Esophagus mucosa (tissue), 1 donor: ENCODE data around the gene WDR83. TPM values are rescaled to one million over a fixed set of nuclear protein-coding genes. Genes with fewer than 3 reads are reported as not detected.
"Not testable (repeated sequence)": the region's sequence is repeated elsewhere in the genome, so short reads cannot be mapped to it uniquely, and the experiment has no call there.

ENCODE experiments used
- ATAC-seq: fragments of 200-7000 bp; cut with Tn5 transposase; one replicate; pipeline ENCODE4 v1.9.1; 2020
- total RNA-seq: library from RNA; stranded (reverse); gene quantifications from one replicate; pipeline ENCODE4 v1.2.4, GENCODE V29; 2023
- donor health status: DM: yes; HTN: yes; CAD: no.

WDR83 gene
- total RNA-seq, result 4.0 TPM

- ATAC-seq, result peak; percentile 70
Observed at GRCh38 chr19:12666265-12667048, at the start of gene WDR83, which contains the start of gene MAN2B1. TSS of gene WDR83 (plus strand) at chr19:12666807. CDS start at chr19:12669791, 2,984 bp downstream. TSS of gene MAN2B1 (minus strand) at chr19:12666742. CDS start at chr19:12666701, 41 bp downstream.

GRCh38 chr19:12617646-12618045 is 49.0 kb upstream of the WDR83 start:
- no peak for ATAC-seq

- not testable (repeated sequence) for ATAC-seq
Observed at GRCh38 chr19:12621253-12622024, 45.2 kb upstream of the WDR83 start.

DNA sequence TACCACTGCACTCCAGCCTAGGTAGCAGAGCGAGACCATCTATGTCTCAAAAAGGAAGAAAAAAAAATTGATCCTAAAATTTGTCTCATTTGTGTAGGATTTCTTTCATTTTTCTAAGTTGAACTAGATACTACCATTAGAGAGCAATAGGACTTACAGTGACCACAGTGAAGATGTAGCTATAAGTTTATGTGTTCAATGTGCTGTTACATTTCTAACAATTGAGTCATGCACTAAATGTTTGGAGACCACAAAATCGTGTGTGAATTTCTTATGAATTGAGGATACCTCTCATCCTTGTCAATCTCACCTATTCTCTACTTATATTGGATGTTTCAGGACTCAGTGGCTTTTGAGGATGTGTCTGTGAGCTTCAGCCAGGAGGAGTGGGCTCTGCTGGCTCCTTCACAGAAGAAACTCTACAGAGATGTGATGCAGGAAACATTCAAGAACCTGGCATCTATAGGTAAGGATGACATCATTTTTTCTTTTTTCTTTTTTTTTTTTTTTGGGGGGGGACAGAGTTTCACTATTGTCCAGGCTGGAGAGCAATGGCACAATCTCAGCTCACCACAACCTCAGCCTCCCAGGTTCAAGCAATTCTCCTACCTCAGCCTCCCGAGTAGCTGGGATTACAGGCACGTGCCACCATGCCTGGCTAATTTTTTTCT is 43.1 kb upstream of the WDR83 start:
- ATAC-seq, result no peak

- ATAC-seq, result no peak
Observed at GRCh38 chr19:12626958-12627357, 39.6 kb upstream of the WDR83 start.

DNA sequence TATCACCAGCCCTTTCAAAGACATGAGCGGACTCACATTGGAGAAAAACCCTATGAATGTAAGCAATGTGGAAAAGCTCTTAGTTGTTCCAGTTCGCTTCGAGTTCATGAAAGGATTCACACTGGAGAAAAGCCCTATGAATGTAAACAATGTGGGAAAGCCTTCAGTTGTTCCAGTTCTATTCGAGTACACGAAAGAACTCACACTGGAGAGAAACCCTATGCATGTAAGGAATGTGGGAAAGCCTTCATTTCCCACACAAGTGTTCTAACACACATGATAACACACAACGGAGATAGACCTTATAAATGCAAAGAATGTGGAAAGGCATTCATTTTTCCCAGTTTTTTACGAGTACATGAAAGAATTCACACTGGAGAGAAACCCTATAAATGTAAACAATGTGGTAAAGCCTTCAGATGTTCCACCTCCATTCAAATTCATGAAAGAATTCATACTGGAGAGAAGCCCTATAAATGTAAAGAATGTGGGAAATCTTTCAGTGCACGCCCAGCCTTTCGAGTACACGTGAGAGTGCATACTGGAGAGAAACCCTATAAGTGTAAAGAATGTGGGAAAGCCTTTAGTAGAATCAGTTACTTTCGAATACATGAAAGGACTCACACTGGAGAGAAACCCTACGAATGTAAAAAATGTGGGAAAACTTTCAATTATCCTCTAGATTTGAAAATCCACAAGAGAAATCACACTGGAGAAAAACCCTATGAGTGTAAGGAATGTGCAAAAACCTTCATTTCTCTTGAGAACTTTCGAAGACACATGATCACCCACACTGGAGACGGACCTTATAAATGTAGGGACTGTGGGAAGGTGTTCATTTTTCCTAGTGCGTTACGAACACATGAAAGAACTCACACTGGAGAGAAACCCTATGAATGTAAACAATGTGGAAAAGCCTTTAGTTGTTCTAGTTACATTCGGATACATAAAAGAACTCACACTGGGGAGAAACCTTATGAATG is 38.3 kb upstream of the WDR83 start:
- ATAC-seq, result no peak

DNA sequence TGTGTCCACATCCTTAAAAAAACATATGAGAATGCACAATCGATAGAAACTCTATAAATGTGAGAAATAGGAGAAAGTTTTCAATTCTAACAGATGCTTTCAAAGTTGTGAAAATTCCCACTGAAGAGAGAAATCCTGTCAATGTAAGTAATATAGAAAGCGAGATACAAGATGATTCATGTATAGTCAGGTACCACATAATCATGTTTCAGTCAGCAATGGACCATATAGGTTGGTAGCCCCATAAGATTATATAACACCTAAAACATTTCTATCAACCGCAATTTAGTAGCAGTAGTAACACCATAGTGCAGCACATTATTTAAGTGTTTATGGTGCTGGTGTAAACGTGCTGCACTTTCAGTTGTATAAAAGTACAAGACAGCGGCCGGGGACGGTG is 37.4 kb upstream of the WDR83 start:
- no peak for ATAC-seq

DNA sequence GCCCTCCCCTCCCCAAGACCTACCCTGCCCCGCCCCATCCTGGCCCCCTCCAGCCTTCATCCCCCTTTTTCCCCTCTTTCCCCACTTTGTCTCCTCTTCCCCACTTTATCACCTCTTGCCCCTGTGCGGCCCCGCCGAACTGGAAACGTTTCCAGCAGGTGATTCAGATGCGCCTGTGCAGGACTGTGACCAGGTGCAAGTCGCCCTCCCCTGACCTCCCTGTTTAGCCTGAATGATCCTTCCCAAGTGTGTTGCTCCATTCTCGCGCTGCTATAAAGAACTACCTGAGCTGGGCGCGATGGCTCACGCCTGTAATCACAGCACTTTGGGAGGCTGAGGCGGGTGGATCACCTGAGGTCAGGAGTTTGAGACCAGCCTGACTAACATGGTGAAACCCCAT is 30.0 kb upstream of the WDR83 start:
- no peak for ATAC-seq

DNA sequence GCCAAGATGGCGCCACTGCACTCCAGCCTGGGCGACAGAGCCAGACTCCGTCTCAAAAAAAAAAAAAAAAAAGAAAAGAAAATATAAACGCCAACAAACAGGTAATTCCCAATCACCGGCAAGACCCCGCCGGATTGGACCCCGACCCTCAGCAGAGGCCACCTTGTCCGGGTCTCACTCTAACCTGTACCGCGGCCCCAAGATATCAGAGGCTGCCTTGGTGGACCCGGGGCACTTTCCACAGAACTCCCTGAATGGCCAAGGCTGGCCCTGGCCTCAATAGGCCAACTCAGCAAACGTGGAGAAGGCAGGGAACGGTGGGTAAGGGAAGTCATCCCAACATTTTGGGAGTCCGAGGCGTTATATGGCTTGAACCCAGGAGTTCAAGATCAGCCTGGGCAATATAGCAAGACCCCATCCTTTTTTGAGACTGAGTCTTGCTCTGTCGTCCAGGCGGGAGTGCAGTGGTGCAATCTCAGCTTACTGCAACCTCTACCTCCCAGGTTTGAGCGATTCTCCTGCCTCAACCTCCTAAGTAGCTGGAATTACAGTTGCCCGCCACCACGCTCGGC is 27.9 kb upstream of the WDR83 start:
- ATAC-seq, result no peak

- ATAC-seq, result peak; percentile 84
Observed at GRCh38 chr19:12639901-12640613, 26.6 kb upstream of the WDR83 start.

GRCh38 chr19:12641456-12641855 is 25.2 kb upstream of the WDR83 start:
- no peak for ATAC-seq

GRCh38 chr19:12642506-12642905 is 24.1 kb upstream of the WDR83 start:
- no peak for ATAC-seq

DNA sequence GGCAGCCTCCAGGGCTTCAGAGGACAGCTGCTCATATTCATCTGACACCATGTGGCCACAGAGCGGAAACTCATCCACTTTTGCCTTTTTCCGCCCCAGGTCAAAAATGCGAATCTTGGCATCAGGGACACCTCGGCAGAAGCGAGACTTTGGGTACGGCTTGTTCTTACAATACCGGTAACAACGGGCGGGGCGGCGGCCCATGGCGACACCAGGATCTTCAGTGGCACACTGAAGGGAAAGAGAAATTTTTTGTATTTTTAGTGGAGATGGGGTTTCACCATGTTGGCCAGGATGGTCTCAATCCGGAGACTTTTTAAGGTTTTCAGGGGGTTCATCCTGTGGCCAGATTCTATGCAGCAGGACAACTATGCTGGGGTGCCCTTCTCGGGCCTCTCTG is 22.9 kb upstream of the WDR83 start:
- not testable (repeated sequence) for ATAC-seq

GRCh38 chr19:12646551-12646950 is 20.1 kb upstream of the WDR83 start:
- ATAC-seq, result peak; percentile 12

DNA sequence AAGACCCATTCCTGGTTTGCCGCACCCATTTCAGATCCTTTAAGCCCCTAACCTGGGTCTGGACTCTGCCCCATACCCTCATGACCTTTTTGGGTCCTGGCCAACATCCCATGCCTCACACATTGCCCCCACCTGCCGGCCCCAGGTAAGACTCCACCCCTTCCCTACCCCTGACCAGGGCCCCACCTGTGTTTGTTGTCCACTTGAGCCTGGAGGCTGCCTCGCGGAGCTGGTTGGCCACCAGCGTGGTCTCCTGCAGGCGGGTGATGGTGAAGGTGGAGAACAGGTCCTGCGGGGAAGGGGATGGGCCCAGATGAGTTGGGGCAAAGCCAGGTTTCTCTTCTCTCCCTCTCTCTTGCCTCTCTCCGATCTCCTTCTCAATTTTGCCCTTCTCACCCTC is 19.6 kb upstream of the WDR83 start:
- ATAC-seq, result no peak

- peak; percentile 79 for ATAC-seq
Observed at GRCh38 chr19:12647490-12648071, 19.0 kb upstream of the WDR83 start.

GRCh38 chr19:12648088-12648487 is 18.5 kb upstream of the WDR83 start:
- ATAC-seq, result no peak

- ATAC-seq, result no peak
Observed at GRCh38 chr19:12649941-12650340, 16.7 kb upstream of the WDR83 start.

DNA sequence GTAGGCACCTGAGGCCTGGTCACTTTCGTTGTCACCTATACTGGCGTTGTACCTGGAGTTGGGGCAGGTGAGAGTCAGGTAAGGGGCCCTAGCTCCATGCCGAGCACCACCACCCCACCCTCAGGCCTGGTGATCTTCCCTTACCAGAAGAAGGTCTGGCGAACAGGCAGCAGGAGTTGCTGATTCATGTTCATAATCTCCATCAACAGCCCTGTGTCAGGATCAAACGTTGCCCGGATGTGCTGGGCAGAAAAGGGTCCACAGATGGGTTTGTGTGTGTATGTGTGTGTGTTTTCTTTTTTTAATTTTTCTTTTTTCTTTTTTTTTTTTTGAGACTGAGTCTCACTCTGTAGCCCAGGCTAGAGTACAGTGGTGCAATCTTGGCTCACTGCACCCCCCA is 14.4 kb upstream of the WDR83 start:
- no peak for ATAC-seq

DNA sequence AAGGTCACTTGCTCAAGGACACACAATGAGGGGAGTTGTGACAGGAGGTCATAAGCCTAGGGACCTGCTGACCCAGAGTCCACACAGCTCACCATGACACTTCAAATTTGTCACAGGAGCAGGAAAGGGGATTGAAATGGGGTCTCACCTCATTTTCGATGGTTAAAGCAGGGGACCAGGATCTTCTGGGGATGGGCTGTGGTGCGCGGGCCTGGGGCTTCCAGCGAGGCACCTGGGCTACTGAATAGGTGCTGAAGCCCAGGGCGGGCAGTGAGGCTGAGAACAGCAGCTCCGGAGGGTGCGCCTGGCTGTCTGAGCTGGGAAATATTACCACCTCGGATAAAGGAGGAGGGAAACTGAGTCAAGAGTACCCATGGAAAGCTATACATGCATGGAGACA is 11.1 kb upstream of the WDR83 start:
- no peak for ATAC-seq
